HG03025 (cell line): ENCODE results near the gene PIAS1.
"Not testable (repeated sequence)": the region's sequence is repeated elsewhere in the genome, so short reads cannot be mapped to it uniquely, and the experiment has no call there.

ENCODE experiments used
- ATAC-seq: cut with Tn5 transposase; IDR thresholded peaks from one replicate; pipeline ENCODE4 v1.9.1; 2021; ENCODE audit warnings: mild to moderate bottlenecking, moderate library complexity; ENCODE audit not compliant: unreplicated experiment, low FRiP score

The PIAS1 gene

DNA sequence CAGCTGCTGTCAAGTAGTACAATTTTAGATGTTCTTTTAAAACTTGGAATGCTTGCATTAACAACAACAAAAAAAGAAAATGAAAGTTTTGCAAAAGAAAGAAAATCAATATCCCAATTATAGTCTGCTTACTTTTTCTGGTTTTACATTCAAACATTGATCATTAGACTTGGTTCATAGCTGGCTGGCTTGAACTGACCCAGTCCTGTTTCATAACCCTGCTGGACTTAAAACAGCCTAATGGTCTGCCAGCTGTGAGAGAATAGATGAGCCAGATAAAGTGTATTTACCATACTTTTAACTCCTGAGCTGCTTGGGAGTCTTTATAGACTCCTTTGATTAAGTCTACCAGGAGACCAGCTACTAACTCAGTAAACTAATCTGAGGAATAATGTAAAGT lies 59.2 kb downstream of the PIAS1 start:
- no peak for ATAC-seq

DNA sequence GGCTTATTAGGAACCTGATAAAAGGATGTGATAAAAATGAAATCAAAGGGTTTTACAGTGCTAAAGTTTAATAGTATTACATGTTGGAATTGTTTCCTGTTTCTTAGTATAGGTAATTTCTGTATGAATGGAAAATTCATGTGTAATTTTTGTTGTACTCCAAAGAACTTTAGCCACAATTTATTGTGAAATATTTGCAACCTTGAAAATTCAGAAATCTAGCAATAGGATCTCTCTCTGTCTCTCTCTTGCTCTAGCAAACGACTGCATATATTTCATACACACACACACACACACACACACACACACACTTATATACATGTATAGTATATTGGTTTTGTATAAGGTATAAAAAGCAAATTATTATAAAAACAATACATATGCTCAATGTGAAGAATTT lies 59.6 kb downstream of the PIAS1 start:
- ATAC-seq = no peak

GRCh38 chr15:68114356-68114755 lies 60.2 kb downstream of the PIAS1 start:
- no peak for ATAC-seq

DNA sequence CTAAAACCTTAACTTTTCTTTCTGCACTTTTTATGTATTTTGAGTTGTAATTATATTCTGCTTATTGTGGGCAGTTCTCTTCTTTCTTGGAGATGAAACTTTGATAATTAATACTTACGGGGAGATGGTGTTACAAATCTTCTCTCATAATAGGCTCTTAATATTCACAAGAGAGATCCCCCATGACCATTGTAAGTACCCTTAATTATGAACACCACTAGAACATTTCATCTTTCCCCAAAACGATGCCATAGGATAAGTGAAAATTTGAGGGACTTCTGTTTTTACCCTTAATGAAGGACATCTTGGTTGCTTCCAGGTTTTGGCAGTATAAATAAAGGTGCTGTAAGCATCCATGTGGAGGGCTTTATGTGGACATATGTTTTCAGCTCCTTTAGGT lies 60.7 kb downstream of the PIAS1 start:
- ATAC-seq = no peak

DNA sequence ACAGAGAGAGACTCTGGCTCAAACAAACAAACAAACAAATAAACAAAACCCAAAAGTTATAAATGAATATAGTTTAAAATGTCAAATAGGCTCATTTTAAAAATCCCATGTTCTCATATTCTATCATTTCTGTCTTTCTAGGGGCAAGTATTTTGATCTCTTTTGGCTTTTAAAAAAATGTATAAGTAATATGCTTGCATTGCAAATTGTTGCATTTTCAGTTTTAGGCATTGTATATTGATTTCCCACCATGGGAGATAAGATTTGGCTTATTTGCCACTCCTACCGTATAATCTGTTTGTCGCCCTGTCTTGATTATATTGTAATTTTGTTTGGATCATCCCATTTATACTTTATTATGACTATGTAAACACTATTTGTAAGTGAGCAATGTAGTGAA lies 70.6 kb downstream of the PIAS1 start:
- no peak for ATAC-seq

DNA sequence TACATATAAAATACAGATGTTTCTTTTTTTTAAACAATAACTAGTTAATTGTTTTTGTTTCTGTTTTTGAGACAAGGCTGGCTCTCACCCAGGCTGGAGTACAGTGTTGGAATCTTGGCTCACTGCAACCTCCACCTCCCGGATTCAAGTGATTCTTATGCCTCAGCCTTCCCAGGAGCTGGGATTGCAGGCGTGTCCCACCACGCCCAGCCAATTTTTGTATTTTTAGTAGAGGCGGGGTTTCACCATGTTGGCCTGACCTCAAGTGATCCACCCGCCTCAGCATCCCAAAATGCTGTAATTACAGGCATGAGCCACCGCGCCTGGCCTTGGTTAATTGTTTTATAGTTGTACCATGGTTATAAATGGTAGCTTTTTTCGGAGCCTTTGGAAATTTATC lies 72.3 kb downstream of the PIAS1 start:
- ATAC-seq = no peak

DNA sequence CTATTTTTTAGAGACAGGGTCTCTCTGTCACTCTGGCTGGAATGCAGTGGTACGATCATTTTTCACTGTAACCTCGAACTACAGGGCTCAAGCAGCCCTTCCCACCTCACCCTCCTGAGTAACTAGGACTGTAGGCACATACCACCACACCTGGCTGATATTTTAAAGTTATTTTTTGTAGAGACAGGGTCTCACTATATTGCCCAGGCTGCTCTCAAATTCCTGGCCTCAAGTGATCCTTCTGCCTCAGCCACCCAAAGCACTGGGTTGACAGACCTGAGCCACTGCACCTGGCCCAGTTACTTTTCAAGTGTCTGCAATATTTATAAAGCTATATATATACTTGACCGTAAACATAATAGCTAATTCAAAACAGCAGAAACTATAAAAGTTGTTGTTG lies 75.0 kb downstream of the PIAS1 start:
- no peak for ATAC-seq

- ATAC-seq = no peak
These were observed 76.7 kb downstream of the PIAS1 start for GRCh38 chr15:68130851-68131250.

- no peak for ATAC-seq
These were observed 83.0 kb downstream of the PIAS1 start for GRCh38 chr15:68137096-68137495.

GRCh38 chr15:68143129-68143528 lies 89.0 kb downstream of the PIAS1 start:
- ATAC-seq = no peak

DNA sequence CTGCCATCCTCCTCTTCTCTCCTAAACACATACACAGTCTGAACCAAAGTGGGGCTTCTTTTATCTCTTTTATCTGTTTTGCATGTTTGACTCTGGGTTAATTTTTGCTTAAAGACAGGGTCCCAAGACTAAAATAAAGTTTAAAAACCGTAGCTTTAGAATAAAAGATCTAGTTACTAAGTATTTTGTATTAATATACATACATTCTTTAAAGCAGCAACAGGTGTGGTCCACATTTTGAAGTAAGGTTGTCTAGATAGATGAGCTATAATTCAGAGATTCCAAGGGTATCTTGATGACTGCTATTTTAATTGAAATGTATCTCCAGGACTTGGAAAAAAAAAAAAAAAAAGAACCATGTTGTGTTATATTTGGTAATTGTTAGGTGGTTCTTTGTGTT lies 89.7 kb downstream of the PIAS1 start:
- ATAC-seq = no peak

GRCh38 chr15:68145706-68146105 lies 91.6 kb downstream of the PIAS1 start:
- ATAC-seq = no peak

DNA sequence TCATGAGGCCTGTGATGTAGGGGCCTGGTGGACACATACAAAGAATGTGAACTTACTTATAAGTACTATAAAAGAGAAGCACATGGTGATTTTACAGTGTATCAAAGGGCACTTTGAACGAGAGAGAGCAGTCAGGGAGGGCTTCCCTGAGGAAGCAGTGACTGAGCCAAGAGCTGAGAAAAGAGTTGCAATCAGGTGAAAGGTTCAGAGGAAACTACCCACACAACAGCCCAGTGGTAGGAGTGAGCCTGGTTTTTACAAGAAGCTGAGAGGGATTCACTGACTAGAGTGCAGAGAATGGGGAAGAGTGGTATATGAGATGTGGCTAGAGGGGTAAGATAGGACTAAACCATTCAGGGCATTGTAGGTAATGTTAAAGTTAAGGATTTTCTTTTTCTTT lies 93.9 kb downstream of the PIAS1 start:
- no peak for ATAC-seq

DNA sequence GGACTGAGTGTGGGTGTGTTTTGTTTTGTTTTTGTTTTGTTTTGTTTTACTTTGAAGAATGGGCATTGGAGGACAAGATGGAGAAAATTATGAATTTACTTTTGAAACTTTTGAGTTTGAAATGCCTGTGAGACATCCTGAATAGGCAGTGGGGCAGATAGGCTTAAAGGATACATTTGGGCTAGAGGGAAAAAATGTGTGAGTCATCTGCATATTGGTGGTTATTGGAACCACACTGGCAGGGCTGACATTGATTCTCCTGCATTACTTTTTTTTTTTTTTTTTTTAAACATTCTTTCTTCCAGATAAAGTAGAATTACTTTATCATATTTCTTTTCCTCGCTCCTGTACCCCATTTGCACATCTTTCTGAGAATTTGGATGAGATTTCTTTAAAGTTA lies 94.9 kb downstream of the PIAS1 start:
- ATAC-seq = no peak

- ATAC-seq = no peak
These were observed 96.1 kb downstream of the PIAS1 start for GRCh38 chr15:68150187-68150586.

- no peak for ATAC-seq
These were observed 97.2 kb downstream of the PIAS1 start for GRCh38 chr15:68151277-68151676.

DNA sequence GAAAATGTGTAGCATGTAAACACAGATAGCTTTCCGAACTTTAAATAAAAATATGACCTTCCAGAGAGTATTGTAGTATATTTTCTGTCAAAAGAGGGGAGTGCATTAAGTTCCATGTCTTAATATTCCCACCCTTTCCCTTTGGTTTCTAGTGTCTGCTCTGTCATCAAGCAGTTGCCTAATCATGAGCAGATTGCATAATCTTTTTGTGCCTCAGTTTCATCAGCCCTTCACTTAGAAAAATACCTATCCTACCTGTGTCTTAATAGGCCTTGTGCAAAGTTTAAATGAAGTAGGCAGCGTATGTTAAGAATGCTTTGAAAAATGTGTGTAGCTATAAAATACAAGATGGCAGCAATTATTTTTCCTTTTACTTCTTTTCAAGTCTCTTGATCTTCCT lies 98.2 kb downstream of the PIAS1 start:
- ATAC-seq = no peak

DNA sequence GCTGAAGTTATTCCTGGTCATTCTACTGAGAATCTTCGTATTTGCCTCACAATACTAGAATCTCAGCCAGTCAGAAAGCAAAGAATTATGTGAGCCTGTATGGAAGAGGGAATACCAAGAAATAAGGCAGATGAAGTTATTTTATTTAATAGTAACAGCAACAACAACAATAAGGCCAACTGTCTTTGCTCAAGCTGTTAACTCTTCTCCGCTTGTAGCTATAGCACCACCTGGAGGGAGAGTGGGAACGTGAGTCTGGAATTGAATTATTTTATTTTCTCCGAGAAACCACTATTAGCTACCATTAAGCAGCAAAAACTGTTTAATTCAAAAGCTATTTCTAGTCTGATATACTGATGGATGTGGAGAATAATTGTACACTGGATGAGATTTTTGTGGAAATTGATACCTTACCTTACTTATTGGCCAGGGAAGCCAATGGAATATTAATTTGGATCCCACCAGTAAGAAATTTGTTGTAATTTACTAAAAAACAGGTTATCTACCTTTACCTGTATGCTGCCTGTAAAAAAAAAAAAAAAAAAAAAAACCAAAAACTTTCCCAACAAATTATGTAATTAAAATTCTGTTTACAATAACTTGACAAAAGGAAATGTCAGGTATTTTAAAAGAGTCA lies 100.9 kb downstream of the PIAS1 start:
- no peak for ATAC-seq

GRCh38 chr15:68157074-68157473 lies 103.0 kb downstream of the PIAS1 start:
- ATAC-seq = no peak

DNA sequence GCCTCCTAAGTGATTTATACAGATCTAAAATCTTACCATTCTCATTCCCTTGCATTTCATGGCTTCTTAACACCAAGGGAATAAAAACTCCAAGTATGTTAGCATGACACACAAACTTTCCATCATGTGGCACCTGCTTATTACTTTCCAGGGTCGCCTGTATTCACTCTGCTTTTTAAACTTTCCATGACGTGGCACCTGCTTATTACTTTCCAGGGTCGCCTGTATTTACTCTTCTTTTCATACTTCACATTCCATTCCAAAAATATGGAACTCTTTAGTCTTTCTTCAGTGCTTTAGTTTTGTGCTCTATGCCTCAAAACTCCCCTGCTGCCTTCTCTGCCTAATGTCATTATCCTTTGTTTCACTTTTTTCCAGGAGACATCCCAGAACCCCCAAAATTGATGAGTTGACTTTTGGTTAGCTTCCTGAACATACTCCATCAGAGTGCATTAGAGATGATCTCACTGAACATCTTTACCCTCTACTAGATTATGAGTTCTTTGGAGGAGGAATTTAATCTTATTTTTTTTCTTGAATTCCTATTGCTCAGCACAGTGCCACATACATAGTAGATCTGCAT lies 104.0 kb downstream of the PIAS1 start:
- ATAC-seq = no peak

DNA sequence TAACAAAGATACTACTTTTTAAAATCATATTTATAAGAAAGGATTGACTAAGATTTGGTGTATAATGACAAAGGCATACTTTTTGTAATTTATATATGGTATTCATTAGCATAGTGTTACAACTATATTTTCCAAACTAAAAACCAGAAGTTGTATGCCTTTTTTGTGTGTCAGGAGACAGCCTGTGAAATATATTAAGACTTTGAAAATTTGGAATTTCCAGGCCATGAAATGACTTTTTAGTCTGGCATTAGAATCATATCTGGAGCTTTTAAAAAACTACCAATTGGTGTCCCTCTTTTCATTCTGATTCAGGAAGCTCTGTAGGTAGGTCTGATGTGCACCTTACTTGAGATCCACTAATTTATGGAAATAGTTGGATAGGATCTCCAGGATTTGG lies 109.1 kb downstream of the PIAS1 start:
- ATAC-seq = no peak

DNA sequence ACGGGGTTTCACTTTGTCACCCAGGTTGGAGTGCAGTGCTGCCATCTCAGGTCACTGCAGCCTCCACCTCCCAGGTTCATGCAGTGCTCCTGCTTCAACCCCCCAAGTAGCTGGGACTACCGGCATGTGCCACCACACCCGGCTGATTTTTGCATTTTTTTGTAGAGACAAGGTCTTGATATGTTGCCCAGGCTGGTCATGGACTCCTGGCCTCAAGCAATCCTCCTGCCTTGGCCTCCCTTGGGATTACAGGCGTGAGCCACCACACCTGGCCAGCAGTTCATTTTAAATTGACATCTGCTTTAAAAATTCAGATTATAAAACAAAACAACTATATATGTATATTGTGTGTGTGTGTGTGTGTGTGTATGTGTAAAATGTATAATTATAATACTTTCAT lies 112.7 kb downstream of the PIAS1 start:
- no peak for ATAC-seq

DNA sequence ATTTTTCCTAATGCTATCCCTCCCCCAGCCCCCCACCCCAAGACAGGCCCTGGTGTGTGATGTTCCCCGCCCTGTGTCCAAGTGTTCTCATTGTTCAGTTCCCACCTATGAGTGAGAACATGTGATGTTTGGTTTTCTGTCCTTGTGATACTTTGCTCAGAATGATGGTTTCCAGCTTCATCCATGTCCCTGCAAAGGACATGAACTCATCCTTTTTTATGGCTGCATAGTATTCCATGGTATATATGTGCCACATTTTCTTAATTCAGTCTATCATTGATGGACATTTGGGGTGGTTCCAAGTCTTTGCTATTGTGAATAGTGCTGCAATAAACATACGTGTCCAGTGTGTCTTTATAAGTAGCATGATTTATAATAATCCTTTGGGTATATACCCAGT lies 117.9 kb downstream of the PIAS1 start:
- ATAC-seq = not testable (repeated sequence)
